Transverse colon (tissue), 3 donors: ENCODE results near the gene POC1A.
"Not testable (repeated sequence)": the region's sequence is repeated elsewhere in the genome, so short reads cannot be mapped to it uniquely, and the experiment has no call there.

Experiments used
- POLR2A ChIP-seq: fragments of 450-650 bp; IDR thresholded peaks from one replicate; pipeline ENCODE4 v1.6.1; 2016; ENCODE audit warnings: antibody characterized with exemption, mild to moderate bottlenecking, moderate library complexity
- TF ChIP-seq, protein P1 (sequence below), 5 experiments: fragments of 200-600 bp in 3 of 5; fragments of 450-650 bp in 2 of 5; sonication (generic) in 3 of 5; IDR thresholded peaks; 1 replicate in 2 of 5; 2 replicates in 3 of 5; pipeline ENCODE4 v1.5.1; 2016 to 2017; ENCODE audit warnings: antibody characterized with exemption in 5 of 5, inconsistent platforms in 3 of 5, mild to moderate bottlenecking in 2 of 5, moderate library complexity in 1 of 5

DNA sequence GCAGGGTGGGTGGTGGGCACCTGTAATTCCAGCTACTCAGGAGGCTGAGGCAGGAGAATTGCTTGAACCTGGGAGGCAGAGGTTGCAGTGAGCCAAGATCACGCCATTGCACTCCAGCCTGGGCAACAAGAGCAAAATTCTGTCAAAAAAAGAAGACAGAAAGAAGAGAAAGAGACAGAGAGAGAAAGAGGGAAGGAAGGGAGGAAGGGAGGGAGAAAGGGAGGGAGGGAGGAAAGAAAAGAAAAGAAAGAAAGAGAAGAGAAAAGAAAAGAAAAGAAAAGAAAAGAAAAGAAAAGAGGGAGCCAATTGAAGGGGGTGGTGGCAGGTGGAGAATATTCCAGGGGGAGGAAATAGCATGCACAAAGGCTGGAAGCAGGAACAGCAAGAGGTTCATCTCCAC, 111.2 kb downstream of the POC1A start:
- TF ChIP-seq, protein P1, sequence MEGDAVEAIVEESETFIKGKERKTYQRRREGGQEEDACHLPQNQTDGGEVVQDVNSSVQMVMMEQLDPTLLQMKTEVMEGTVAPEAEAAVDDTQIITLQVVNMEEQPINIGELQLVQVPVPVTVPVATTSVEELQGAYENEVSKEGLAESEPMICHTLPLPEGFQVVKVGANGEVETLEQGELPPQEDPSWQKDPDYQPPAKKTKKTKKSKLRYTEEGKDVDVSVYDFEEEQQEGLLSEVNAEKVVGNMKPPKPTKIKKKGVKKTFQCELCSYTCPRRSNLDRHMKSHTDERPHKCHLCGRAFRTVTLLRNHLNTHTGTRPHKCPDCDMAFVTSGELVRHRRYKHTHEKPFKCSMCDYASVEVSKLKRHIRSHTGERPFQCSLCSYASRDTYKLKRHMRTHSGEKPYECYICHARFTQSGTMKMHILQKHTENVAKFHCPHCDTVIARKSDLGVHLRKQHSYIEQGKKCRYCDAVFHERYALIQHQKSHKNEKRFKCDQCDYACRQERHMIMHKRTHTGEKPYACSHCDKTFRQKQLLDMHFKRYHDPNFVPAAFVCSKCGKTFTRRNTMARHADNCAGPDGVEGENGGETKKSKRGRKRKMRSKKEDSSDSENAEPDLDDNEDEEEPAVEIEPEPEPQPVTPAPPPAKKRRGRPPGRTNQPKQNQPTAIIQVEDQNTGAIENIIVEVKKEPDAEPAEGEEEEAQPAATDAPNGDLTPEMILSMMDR (IDR thresholded peaks at IDR 0.05) = not testable (repeated sequence)
- TF ChIP-seq POLR2A = not testable (repeated sequence)
